ENCODE results near the gene KIAA1671.

GRCh38 chr22:25237503-25237902, 285.0 kb downstream of the KIAA1671 start:
- no peak for TF ChIP-seq CTCF (IDR thresholded peaks at IDR 0.05 in 8 of 11, conservative IDR thresholded peaks at IDR 0.05 in 3 of 11)
- no peak for TF ChIP-seq POLR2A (IDR thresholded peaks at IDR 0.05)

All from spleen (tissue), 7 donors.